Activated CD4-positive, alpha-beta T cell treated with anti-CD3 and anti-CD28 coated beads, Interleukin-2, amount 50 U/mL, for 24 hours (primary cell): ENCODE measurements around the gene SPATA12.
A peak's percentile ranks its signal among the peaks of the same experiment; 100 is the strongest.
"Not testable (repeated sequence)": the region's sequence is repeated elsewhere in the genome, so short reads cannot be mapped to it uniquely, and the experiment has no call there.

Experiments
- DNase-seq, 2 donors: peaks; one replicate each; pipeline ENCODE4 v3.0.0-alpha.2; 2020; ENCODE audit warnings: low read depth in 1 of 2, low spot score in 1 of 2

The SPATA12 gene

GRCh38 chr3:57081173-57081572 lies 20.7 kb downstream of the SPATA12 start:
- no peak for DNase-seq

DNA sequence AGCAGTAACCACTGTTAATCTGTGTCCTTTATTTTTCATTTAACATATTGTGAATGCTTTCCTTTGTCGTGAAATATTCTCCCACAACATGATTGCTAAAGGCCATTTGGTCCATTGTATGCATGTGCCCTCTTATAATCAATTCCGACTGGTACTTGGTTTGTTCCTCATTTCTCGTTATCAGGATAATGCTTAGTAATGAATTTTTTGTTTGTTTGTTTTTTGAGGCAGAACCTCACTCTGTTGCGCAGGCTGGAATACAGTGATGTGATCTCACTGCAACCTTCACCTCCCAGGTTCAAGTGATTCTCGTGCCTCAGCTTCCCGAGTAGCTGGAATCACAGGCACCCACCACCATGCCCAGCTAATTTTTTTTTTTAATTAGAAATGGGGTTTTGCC lies 22.0 kb downstream of the SPATA12 start:
- no peak for DNase-seq

DNA sequence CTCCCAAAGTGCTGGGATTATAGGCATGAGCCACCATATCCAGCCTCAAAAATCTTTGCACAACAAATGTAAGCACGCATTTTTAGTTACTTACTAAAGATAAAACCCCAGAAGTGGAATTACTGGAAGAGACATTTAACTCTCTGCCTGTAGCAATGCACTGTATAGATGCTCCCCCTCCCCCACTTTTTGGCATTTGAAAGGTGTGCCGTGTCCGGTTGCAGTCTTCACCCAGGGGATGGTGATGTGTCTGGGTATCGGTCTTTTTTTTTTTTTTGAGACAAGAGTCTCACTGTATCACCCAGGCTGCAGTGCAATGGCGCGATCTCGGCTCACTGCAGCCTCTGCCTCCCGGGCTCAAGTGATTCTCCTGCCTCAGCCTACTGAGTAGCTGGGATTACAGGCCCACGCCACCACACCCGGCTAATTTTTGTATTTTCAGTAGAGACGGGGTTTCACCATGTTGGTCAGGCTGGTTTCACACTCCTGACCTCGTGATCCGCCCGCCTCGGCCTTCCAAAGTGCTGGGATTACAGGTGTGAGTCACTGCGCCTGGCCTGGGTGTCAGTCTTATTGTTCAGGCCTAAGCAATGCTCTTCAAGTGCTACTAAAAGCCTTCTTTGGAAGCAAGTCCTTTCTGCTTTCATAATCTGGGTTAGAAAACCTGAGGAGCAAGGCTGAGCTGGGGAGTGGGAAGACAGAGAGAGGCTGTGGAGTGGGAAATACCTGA lies 23.0 kb downstream of the SPATA12 start:
- not testable (repeated sequence) for DNase-seq

DNA sequence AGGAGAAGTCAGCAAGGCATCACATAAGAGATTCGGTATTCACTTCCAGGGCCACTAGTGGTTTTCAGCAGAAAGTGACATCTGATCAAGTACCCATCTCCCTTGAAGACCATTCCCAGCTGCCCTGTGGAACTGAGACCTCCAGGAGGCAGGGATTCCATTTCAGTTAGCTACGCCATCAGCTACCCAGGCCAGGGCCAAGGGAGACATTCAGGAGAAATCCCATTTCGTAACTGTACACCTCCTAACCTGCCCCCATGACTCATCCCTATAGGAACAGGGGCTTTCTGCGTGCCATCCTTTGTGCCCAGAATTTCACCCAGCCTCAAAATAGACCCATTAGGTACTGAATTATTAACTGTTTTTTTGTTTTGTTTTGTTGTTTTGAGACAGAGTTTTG lies 24.7 kb downstream of the SPATA12 start:
- DNase-seq = no peak

- DNase-seq = no peak
Measured at GRCh38 chr3:57086201-57086600, 25.7 kb downstream of the SPATA12 start.

DNA sequence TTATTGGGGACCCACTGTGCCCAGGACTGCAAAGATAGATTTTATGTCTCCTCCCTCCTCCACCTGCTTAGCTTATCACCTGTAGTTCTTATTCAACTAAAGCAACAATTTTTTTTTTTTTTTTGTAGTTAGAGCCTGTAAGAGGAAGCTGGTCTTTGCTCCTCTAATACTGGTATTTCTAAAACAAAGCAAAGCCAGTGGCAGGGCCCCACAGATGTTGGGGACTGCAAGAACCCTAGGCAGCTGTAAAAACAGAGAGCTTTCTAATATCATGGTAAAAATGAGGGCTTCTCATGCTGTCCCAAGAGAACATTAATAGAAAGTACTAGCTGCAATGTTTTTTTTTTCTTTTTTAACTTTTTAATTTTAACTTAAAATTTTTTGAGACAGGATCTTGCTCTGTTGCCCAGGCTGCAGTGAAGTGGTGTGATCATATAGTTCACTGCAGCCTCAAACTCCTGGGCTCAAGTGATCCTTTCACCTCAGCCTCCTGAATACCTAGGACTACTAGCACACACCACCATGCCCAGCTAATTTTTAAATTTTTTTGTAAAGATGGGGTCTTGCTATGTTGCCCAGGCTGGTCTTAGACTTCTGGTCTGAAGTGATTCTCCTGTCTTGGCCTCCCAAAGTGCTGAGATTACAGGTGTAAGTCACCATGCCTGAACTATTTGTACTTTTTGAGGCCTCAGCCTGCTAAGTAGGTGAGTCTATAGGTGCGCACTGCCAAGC lies 27.1 kb downstream of the SPATA12 start:
- no peak for DNase-seq

DNA sequence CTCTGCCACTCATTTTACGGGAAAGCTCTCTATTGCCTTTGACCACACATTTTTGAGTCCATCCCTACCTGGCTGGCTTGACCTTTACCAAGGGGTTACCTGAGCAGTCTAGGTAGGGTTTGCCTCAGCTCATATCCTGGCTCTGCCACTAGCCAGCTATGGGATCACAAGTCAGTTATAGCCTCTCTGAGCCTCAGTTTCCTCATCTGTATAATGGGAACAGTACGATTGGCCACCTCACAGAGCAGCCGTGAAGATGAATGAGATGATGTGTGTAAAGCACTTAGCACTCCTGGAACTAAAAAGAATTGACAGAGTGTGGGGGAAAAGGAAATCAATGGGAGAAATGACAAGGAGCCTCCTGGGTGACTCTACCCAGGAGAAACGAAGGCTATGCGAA lies 28.0 kb downstream of the SPATA12 start:
- no peak for DNase-seq

- DNase-seq = no peak
Measured at GRCh38 chr3:57089043-57089442, 28.6 kb downstream of the SPATA12 start.

GRCh38 chr3:57091521-57092273 lies 31.2 kb downstream of the SPATA12 start:
- no peak for DNase-seq

DNA sequence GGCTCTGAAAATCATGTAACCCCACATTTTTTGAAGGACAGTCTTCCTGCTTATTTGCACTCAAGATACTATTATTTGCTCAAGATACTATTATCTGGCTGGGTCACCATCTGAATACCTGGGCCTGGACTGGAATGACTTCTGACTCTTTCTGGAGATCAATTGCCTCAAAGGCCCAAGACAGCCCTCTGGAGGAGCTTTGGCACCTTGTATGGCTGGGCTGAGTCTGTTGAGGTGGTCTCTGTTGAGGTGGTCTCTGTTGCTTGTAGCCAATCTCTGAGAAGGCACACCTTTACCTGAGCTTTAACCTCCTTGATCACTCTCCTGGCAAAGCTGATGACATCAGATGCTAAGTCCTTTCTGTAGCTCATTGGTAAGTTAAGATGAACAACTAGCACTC lies 33.0 kb downstream of the SPATA12 start:
- DNase-seq = no peak

- DNase-seq = no peak
Measured at GRCh38 chr3:57093971-57094535, 33.6 kb downstream of the SPATA12 start.

DNA sequence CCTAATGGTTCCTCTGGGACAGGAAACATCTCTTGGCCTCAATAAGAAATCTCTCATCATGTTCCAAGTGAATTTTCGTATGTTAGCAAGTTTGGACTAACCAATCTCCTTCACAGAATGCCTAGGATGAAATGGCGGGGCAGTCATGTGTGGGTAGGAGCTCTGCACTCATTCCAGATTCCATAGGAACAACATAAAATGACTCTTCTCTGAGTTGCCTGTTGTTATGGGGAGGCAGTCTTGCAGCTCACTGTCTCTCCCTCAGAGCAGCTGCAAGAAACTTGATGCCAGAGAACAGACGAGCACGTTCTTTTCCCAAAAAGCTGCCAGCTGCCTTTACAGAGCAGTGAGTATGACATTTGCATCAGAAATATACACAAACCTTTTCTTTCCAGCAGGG lies 34.1 kb downstream of the SPATA12 start:
- no peak for DNase-seq

- no peak for DNase-seq
Measured at GRCh38 chr3:57095363-57095762, 34.9 kb downstream of the SPATA12 start.

DNA sequence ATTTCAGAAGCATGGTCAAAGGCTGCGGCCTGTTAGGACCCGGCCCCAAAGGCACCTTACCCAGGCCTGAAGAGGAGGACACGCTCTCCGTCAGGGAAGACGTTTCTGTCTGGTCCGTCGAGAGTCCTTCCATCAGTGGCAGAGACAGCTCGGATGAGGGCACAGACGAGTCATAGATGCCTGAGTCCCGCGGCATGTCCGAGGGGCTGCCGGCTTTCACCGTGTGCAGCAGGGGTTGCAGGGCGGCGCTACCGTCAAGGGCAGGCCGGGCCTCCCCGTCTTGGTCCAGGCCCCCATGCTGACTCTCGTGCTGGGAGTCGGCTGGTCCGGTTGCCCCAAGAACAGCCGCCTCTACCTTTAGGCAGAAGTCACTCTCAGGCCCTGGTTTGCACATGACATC lies 37.1 kb downstream of the SPATA12 start:
- no peak for DNase-seq

GRCh38 chr3:57098418-57099310 lies 38.2 kb downstream of the SPATA12 start:
- DNase-seq = no peak

GRCh38 chr3:57100046-57100695 lies 39.7 kb downstream of the SPATA12 start:
- peak; percentile 18 to 61 for DNase-seq

GRCh38 chr3:57105585-57105984 lies 45.1 kb downstream of the SPATA12 start:
- no peak for DNase-seq

GRCh38 chr3:57108684-57109083 lies 48.2 kb downstream of the SPATA12 start:
- no peak for DNase-seq

- no peak for DNase-seq
Measured at GRCh38 chr3:57109437-57110199, 49.2 kb downstream of the SPATA12 start.
